WTC11 (cell line): ENCODE measurements around the gene GPD1.

Source experiments
- ATF1 ChIP-seq: sonication (generic); formaldehyde crosslinking; IDR thresholded peaks from 2 replicates; pipeline ENCODE4 v1.8.1; 2023; ENCODE audit warnings: mild to moderate bottlenecking, moderate library complexity, missing genetic modification reagents
- CREB1 ChIP-seq: sonication (generic); formaldehyde crosslinking; IDR thresholded peaks from 2 replicates; pipeline ENCODE4 v1.8.0; 2023; ENCODE audit warnings: mild to moderate bottlenecking, missing genetic modification reagents
- NR2C2 ChIP-seq: sonication (generic); formaldehyde crosslinking; IDR thresholded peaks from 2 replicates; pipeline ENCODE4 v1.8.0; 2022; ENCODE audit warnings: mild to moderate bottlenecking, missing genetic modification reagents
- TEAD4 ChIP-seq: sonication (generic); formaldehyde crosslinking; IDR thresholded peaks from 2 replicates; pipeline ENCODE4 v1.8.0; 2022; ENCODE audit warnings: mild to moderate bottlenecking, missing genetic modification reagents
- USF2 ChIP-seq: sonication (generic); formaldehyde crosslinking; IDR thresholded peaks from 2 replicates; pipeline ENCODE4 v1.8.1; 2023; ENCODE audit warnings: mild to moderate bottlenecking, missing genetic modification reagents, moderate library complexity
- ZNF138 ChIP-seq: sonication (generic); formaldehyde crosslinking; conservative IDR thresholded peaks from 2 replicates; pipeline ENCODE4 v1.8.1; 2022; ENCODE audit warnings: mild to moderate bottlenecking, moderate library complexity, missing genetic modification reagents
- TF ChIP-seq, protein P1 (sequence below): fragments of 200-600 bp; IDR thresholded peaks from 2 replicates; pipeline ENCODE4 v1.8.0; 2022; ENCODE audit warnings: antibody characterized with exemption
- TF ChIP-seq, protein P2 (sequence below): sonication (generic); formaldehyde crosslinking; IDR thresholded peaks from 2 replicates; pipeline ENCODE4 v1.8.1; 2023; ENCODE audit warnings: mild to moderate bottlenecking, missing genetic modification reagents
- TF ChIP-seq, protein P3 (sequence below): sonication (generic); formaldehyde crosslinking; IDR thresholded peaks from 2 replicates; pipeline ENCODE4 v1.8.1; 2023; ENCODE audit warnings: mild to moderate bottlenecking, moderate library complexity, missing genetic modification reagents

- TF ChIP-seq, protein P1, sequence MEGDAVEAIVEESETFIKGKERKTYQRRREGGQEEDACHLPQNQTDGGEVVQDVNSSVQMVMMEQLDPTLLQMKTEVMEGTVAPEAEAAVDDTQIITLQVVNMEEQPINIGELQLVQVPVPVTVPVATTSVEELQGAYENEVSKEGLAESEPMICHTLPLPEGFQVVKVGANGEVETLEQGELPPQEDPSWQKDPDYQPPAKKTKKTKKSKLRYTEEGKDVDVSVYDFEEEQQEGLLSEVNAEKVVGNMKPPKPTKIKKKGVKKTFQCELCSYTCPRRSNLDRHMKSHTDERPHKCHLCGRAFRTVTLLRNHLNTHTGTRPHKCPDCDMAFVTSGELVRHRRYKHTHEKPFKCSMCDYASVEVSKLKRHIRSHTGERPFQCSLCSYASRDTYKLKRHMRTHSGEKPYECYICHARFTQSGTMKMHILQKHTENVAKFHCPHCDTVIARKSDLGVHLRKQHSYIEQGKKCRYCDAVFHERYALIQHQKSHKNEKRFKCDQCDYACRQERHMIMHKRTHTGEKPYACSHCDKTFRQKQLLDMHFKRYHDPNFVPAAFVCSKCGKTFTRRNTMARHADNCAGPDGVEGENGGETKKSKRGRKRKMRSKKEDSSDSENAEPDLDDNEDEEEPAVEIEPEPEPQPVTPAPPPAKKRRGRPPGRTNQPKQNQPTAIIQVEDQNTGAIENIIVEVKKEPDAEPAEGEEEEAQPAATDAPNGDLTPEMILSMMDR: no peak
- TF ChIP-seq CREB1: no peak
- no peak for TF ChIP-seq TEAD4 (CRISPR knock-in tag)
- no peak for TF ChIP-seq USF2 (CRISPR knock-in tag)
- TF ChIP-seq, protein P2, sequence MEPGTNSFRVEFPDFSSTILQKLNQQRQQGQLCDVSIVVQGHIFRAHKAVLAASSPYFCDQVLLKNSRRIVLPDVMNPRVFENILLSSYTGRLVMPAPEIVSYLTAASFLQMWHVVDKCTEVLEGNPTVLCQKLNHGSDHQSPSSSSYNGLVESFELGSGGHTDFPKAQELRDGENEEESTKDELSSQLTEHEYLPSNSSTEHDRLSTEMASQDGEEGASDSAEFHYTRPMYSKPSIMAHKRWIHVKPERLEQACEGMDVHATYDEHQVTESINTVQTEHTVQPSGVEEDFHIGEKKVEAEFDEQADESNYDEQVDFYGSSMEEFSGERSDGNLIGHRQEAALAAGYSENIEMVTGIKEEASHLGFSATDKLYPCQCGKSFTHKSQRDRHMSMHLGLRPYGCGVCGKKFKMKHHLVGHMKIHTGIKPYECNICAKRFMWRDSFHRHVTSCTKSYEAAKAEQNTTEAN (CRISPR knock-in tag): no peak
- no peak for TF ChIP-seq ATF1 (CRISPR knock-in tag)
- TF ChIP-seq ZNF138: no peak
- TF ChIP-seq NR2C2 (CRISPR knock-in tag): no peak
- TF ChIP-seq, protein P3, sequence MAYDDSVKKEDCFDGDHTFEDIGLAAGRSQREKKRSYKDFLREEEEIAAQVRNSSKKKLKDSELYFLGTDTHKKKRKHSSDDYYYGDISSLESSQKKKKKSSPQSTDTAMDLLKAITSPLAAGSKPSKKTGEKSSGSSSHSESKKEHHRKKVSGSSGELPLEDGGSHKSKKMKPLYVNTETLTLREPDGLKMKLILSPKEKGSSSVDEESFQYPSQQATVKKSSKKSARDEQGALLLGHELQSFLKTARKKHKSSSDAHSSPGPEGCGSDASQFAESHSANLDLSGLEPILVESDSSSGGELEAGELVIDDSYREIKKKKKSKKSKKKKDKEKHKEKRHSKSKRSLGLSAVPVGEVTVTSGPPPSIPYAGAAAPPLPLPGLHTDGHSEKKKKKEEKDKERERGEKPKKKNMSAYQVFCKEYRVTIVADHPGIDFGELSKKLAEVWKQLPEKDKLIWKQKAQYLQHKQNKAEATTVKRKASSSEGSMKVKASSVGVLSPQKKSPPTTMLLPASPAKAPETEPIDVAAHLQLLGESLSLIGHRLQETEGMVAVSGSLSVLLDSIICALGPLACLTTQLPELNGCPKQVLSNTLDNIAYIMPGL (CRISPR knock-in tag): no peak
Observed at GRCh38 chr12:50105913-50106450, 2.2 kb downstream of the GPD1 start.
